Measurements from ENCODE around the gene SRRD.

The SRRD gene

GRCh38 chr22:26453216-26453615, 30.5 kb upstream of the SRRD start:
- no peak for DNase-seq (ENCODE audit: low spot score)

- DNase-seq (ENCODE audit: low spot score), result no peak
Measured at GRCh38 chr22:26453812-26454500, 29.7 kb upstream of the SRRD start.

GRCh38 chr22:26457661-26458272, 25.9 kb upstream of the SRRD start:
- no peak for DNase-seq (ENCODE audit: low spot score)

GRCh38 chr22:26460202-26460601, 23.5 kb upstream of the SRRD start:
- DNase-seq (ENCODE audit: low spot score), result no peak

- DNase-seq (ENCODE audit: low spot score), result peak; percentile 51
Measured at GRCh38 chr22:26461188-26461810, 22.4 kb upstream of the SRRD start.

- DNase-seq (ENCODE audit: low spot score), result no peak
Measured at GRCh38 chr22:26462051-26462450, 21.6 kb upstream of the SRRD start.

- no peak for DNase-seq (ENCODE audit: low spot score)
Measured at GRCh38 chr22:26462641-26463040, 21.0 kb upstream of the SRRD start.

- no peak for DNase-seq (ENCODE audit: low spot score)
Measured at GRCh38 chr22:26463101-26463661, 20.5 kb upstream of the SRRD start.

GRCh38 chr22:26463688-26464087, 20.0 kb upstream of the SRRD start:
- no peak for DNase-seq (ENCODE audit: low spot score)

GRCh38 chr22:26464312-26464711, 19.4 kb upstream of the SRRD start:
- no peak for DNase-seq (ENCODE audit: low spot score)

GRCh38 chr22:26466196-26466595, 17.5 kb upstream of the SRRD start:
- no peak for DNase-seq (ENCODE audit: low spot score)

- no peak for DNase-seq (ENCODE audit: low spot score)
Measured at GRCh38 chr22:26470807-26471206, 12.9 kb upstream of the SRRD start.

GRCh38 chr22:26471522-26471921, 12.2 kb upstream of the SRRD start:
- no peak for DNase-seq (ENCODE audit: low spot score)

GRCh38 chr22:26474682-26475081, 9.0 kb upstream of the SRRD start:
- DNase-seq (ENCODE audit: low spot score), result no peak

- DNase-seq (ENCODE audit: low spot score), result no peak
Measured at GRCh38 chr22:26476705-26477340, 6.9 kb upstream of the SRRD start.

GRCh38 chr22:26477341-26477731, 6.3 kb upstream of the SRRD start:
- DNase-seq (ENCODE audit: low spot score), result no peak

GRCh38 chr22:26479043-26479791, 4.5 kb upstream of the SRRD start:
- DNase-seq (ENCODE audit: low spot score), result no peak

GRCh38 chr22:26479792-26480610, 3.7 kb upstream of the SRRD start:
- peak; percentile 21 for DNase-seq (ENCODE audit: low spot score)

GRCh38 chr22:26480611-26480932, 3.1 kb upstream of the SRRD start:
- no peak for DNase-seq (ENCODE audit: low spot score)

- no peak for DNase-seq (ENCODE audit: low spot score)
Measured at GRCh38 chr22:26481112-26481693, 2.5 kb upstream of the SRRD start.
